HEK293T (cell line): ENCODE measurements around the gene FREY1.

Source experiments
- CTCF ChIA-PET: fragments of 350-600 bp; formaldehyde crosslinking; extraction: SDS; loops from one replicate; lab custom pipeline; 2021; ENCODE audit warnings: antibody characterized with exemption, inconsistent platforms; lab: Yijun Ruan, JAX
- POLR2A ChIA-PET: fragments of 350-600 bp; formaldehyde crosslinking; extraction: SDS; loops from one replicate; lab custom pipeline; 2020; ENCODE audit warnings: antibody characterized with exemption, inconsistent platforms; lab: Yijun Ruan, JAX
- DNase-seq: peaks from one replicate; pipeline ENCODE4 v3.0.0; 2012; ENCODE audit warnings: mixed read lengths; ENCODE audit errors: extremely low spot score
- ARNT ChIP-seq: fragments of 450-650 bp; IDR thresholded peaks from 2 replicates; pipeline ENCODE4 v1.6.1; 2017; ENCODE audit warnings: mild to moderate bottlenecking
- BHLHE40 ChIP-seq: fragments of 450-650 bp; IDR thresholded peaks from 2 replicates; pipeline ENCODE4 v1.6.1; 2016; ENCODE audit warnings: mild to moderate bottlenecking, moderate library complexity, borderline replicate concordance
- CTBP1 ChIP-seq: fragments of 450-650 bp; IDR thresholded peaks from 2 replicates; pipeline ENCODE4 v1.6.1; 2016; ENCODE audit warnings: borderline replicate concordance
- ELF4 ChIP-seq: fragments of 450-650 bp; IDR thresholded peaks from 2 replicates; pipeline ENCODE4 v1.6.1; 2017; ENCODE audit warnings: antibody characterized with exemption
- FOXA1 ChIP-seq: fragments of 450-650 bp; IDR thresholded peaks from 2 replicates; pipeline ENCODE4 v1.6.1; 2016; ENCODE audit warnings: mild to moderate bottlenecking
- FOXK2 ChIP-seq: fragments of 450-650 bp; IDR thresholded peaks from 2 replicates; pipeline ENCODE4 v1.6.1; 2016; ENCODE audit warnings: mild to moderate bottlenecking
- FOXM1 ChIP-seq: fragments of 450-650 bp; IDR thresholded peaks from 2 replicates; pipeline ENCODE4 v1.6.1; 2017; ENCODE audit warnings: mild to moderate bottlenecking, borderline replicate concordance
- HDGF ChIP-seq: fragments of 450-650 bp; IDR thresholded peaks from 2 replicates; pipeline ENCODE4 v1.6.1; 2017; ENCODE audit warnings: antibody characterized with exemption, borderline replicate concordance
- L3MBTL2 ChIP-seq: fragments of 450-650 bp; conservative IDR thresholded peaks from 2 replicates; pipeline ENCODE4 v1.6.1; 2016; ENCODE audit warnings: mild to moderate bottlenecking
- LEF1 ChIP-seq: fragments of 450-650 bp; IDR thresholded peaks from 2 replicates; pipeline ENCODE4 v1.6.1; 2017; ENCODE audit warnings: mild to moderate bottlenecking, borderline replicate concordance
- NFRKB ChIP-seq: fragments of 450-650 bp; IDR thresholded peaks from 2 replicates; pipeline ENCODE4 v1.6.1; 2016; ENCODE audit warnings: mild to moderate bottlenecking, moderate library complexity
- PKNOX1 ChIP-seq: fragments of 450-650 bp; IDR thresholded peaks from 2 replicates; pipeline ENCODE4 v1.6.1; 2016
- SP1 ChIP-seq: fragments of 450-650 bp; IDR thresholded peaks from 2 replicates; pipeline ENCODE4 v1.6.1; 2017
- SUZ12 ChIP-seq: fragments of 450-650 bp; IDR thresholded peaks from 2 replicates; pipeline ENCODE4 v1.6.1; 2016; ENCODE audit warnings: mild to moderate bottlenecking
- TARDBP ChIP-seq: fragments of 450-650 bp; IDR thresholded peaks from 2 replicates; pipeline ENCODE4 v1.6.1; 2016
- ZNF384 ChIP-seq: fragments of 450-650 bp; IDR thresholded peaks from 2 replicates; pipeline ENCODE4 v1.6.1; 2016

The FREY1 gene

GRCh38 chr11:45877221-45877620 is 29.9 kb downstream of the FREY1 start:
- POLR2A ChIA-PET, result no interaction called here
- TF ChIP-seq SP1 (no peak), NFRKB (no peak), L3MBTL2 (no peak), BHLHE40 (no peak), FOXK2 (no peak)
- DNase-seq, result no peak
- CTCF ChIA-PET, result no interaction called here

GRCh38 chr11:45876401-45876800 is 30.7 kb downstream of the FREY1 start:
- POLR2A ChIA-PET, result no interaction called here
- CTCF ChIA-PET, result no interaction called here
- no peak for TF ChIP-seq L3MBTL2
- TF ChIP-seq SUZ12, result no peak
- no peak for TF ChIP-seq HDGF
- no peak for TF ChIP-seq CTBP1
- no peak for TF ChIP-seq NFRKB
- no peak for TF ChIP-seq ZNF384
- DNase-seq, result no peak

GRCh38 chr11:45872651-45873356 is 34.3 kb downstream of the FREY1 start:
- DNase-seq, result peak; percentile 89
- CTCF ChIA-PET, result interaction anchor here (0.6 to 2.4 kb wide), 20 partner anchors 9 to 441 kb away, joined by 3 to 14 read pairs (median 4); partner anchors contain the start of gene CRY2
- no peak for TF ChIP-seq PKNOX1
- TF ChIP-seq FOXM1, result no peak
- no peak for TF ChIP-seq SP1
- no peak for TF ChIP-seq HDGF
- no peak for TF ChIP-seq ZNF384
- no peak for TF ChIP-seq NFRKB
- POLR2A ChIA-PET, result no interaction called here

- TF ChIP-seq BHLHE40 (no peak), FOXK2 (no peak), FOXM1 (no peak), HDGF (no peak), PKNOX1 (no peak)
- POLR2A ChIA-PET, result interaction anchor here (0.8 kb wide), 1 partner anchor 9 kb away, joined by 3 read pairs; no protein-coding TSS in a partner anchor
- CTCF ChIA-PET, result interaction anchor here (1.1 to 2.4 kb wide), 6 partner anchors 8 to 134 kb away, joined by 3 to 14 read pairs (median 6); no protein-coding TSS in a partner anchor
- no peak for DNase-seq
Measured at GRCh38 chr11:45871638-45872037, 35.4 kb downstream of the FREY1 start.

- TF ChIP-seq PKNOX1, result no peak
- no peak for TF ChIP-seq ZNF384
- TF ChIP-seq ELF4, result no peak
- TF ChIP-seq ARNT, result no peak
- no peak for TF ChIP-seq NFRKB
- TF ChIP-seq SUZ12, result no peak
- TF ChIP-seq SP1, result no peak
- no peak for TF ChIP-seq CTBP1
- no peak for TF ChIP-seq FOXA1
- no peak for TF ChIP-seq LEF1
- no peak for TF ChIP-seq L3MBTL2
- TF ChIP-seq TARDBP, result no peak
- TF ChIP-seq FOXM1, result no peak
- no peak for TF ChIP-seq FOXK2
- no peak for TF ChIP-seq BHLHE40
- no peak for TF ChIP-seq HDGF
- DNase-seq, result no peak
- CTCF ChIA-PET, result no interaction called here
- POLR2A ChIA-PET, result interaction anchor here (0.6 to 0.8 kb wide), 2 partner anchors 10 to 52 kb away, joined by 3 read pairs; partner anchors contain the start of gene LARGE2
Measured at GRCh38 chr11:45870706-45871105, 36.4 kb downstream of the FREY1 start.

GRCh38 chr11:45869551-45869950 is 37.5 kb downstream of the FREY1 start:
- ChIA-PET POLR2A (interaction anchor here (0.6 kb wide), 1 partner anchor 137 kb away, joined by 4 read pairs; no protein-coding TSS in a partner anchor), CTCF (no interaction called here)
- TF ChIP-seq ZNF384, result no peak
- no peak for TF ChIP-seq NFRKB
- TF ChIP-seq ELF4, result no peak
- TF ChIP-seq FOXK2, result no peak
- TF ChIP-seq SUZ12, result no peak
- no peak for TF ChIP-seq CTBP1
- no peak for TF ChIP-seq PKNOX1
- no peak for TF ChIP-seq SP1
- no peak for TF ChIP-seq ARNT
- no peak for TF ChIP-seq BHLHE40
- no peak for TF ChIP-seq LEF1
- TF ChIP-seq TARDBP, result no peak
- no peak for TF ChIP-seq HDGF
- no peak for TF ChIP-seq L3MBTL2
- no peak for TF ChIP-seq FOXA1
- no peak for TF ChIP-seq FOXM1
- DNase-seq, result no peak
